H1 (cell line): Measurements from ENCODE around the gene LPCAT1. TPM values are rescaled to one million over a fixed set of nuclear protein-coding genes. Genes with fewer than 3 reads are reported as not detected.

Experiments used
- KDM5A ChIP-seq: fragments of 200-600 bp; IDR thresholded peaks from 2 replicates; pipeline ENCODE4 v1.7.1; 2012; ENCODE audit warnings: mild to moderate bottlenecking, low read length, inconsistent platforms, mixed read lengths
- polyA plus RNA-seq, 7 experiments: library from polyadenylated mRNA; depleted of rRNA in 3 of 7; stranded (reverse) in 5 of 7; unstranded in 2 of 7; fragments of >200 nt in 5 of 7; fragments of 200-250 nt in 2 of 7; gene quantifications; 1 replicate in 5 of 7; 2 replicates in 1 of 7; 4 replicates in 1 of 7; pipeline versions ENCODE4 v1.2.1 to v1.2.3, GENCODE V29; 2011 to 2013; ENCODE audit warnings: missing spikeins in 2 of 7, mixed read lengths in 2 of 7
- total RNA-seq: library from RNA; stranded (reverse); fragmentation: NEBNext Ultra II Directional; extraction: Animal tissue kit (Norgen Biotek cat#: 25700); gene quantifications from 2 replicates; pipeline ENCODE4 v1.2.1, GENCODE V29; 2021

Gene LPCAT1
- total and polyA plus RNA-seq, 2 of the 8 experiments (the other 6 are each of a cell fraction or from before 2014, with no cell fraction given), result 107 to 260 TPM

- no peak for TF ChIP-seq KDM5A
- TF ChIP-seq, all 59 proteins: peak for 0
Measured at GRCh38 chr5:1412621-1413020, 111.1 kb downstream of the LPCAT1 start (continued).
